Colon (tissue), 2 donors: ENCODE measurements around the gene RPS6KA1.

Experiments used
- FAIRE-seq: peaks from 2 replicates; lab custom pipeline; 2012; peaks lifted over from hg19 to GRCh38; lab: Jason Lieb, UNC
- donor health status: control.
- donor health status: control.

RPS6KA1 gene

GRCh38 chr1:26533951-26534509 lies 4.5 kb downstream of the RPS6KA1 start:
- no peak for FAIRE-seq

- no peak for FAIRE-seq
Measured at GRCh38 chr1:26535201-26535600, 5.6 kb downstream of the RPS6KA1 start.

- no peak for FAIRE-seq
Measured at GRCh38 chr1:26536081-26536480, 6.5 kb downstream of the RPS6KA1 start.

- no peak for FAIRE-seq
Measured at GRCh38 chr1:26536521-26536920, 7.0 kb downstream of the RPS6KA1 start.

- FAIRE-seq: no peak
Measured at GRCh38 chr1:26537951-26538352, 8.4 kb downstream of the RPS6KA1 start.

GRCh38 chr1:26538480-26539412 lies 9.2 kb downstream of the RPS6KA1 start:
- no peak for FAIRE-seq

- FAIRE-seq: no peak
Measured at GRCh38 chr1:26539722-26540121, 10.2 kb downstream of the RPS6KA1 start.

GRCh38 chr1:26540351-26540750 lies 10.8 kb downstream of the RPS6KA1 start:
- no peak for FAIRE-seq

GRCh38 chr1:26541431-26541815 lies 11.9 kb downstream of the RPS6KA1 start:
- FAIRE-seq: no peak

GRCh38 chr1:26541816-26542711 lies 12.5 kb downstream of the RPS6KA1 start:
- no peak for FAIRE-seq

- no peak for FAIRE-seq
Measured at GRCh38 chr1:26542771-26543451, 13.3 kb downstream of the RPS6KA1 start.

GRCh38 chr1:26543462-26543861 lies 13.9 kb downstream of the RPS6KA1 start:
- FAIRE-seq: no peak

GRCh38 chr1:26544126-26544525 lies 14.6 kb downstream of the RPS6KA1 start:
- FAIRE-seq: no peak

GRCh38 chr1:26545969-26546323 lies 16.4 kb downstream of the RPS6KA1 start:
- no peak for FAIRE-seq

- no peak for FAIRE-seq
Measured at GRCh38 chr1:26546375-26546774, 16.8 kb downstream of the RPS6KA1 start.

- no peak for FAIRE-seq
Measured at GRCh38 chr1:26546819-26547218, 17.3 kb downstream of the RPS6KA1 start.

- no peak for FAIRE-seq
Measured at GRCh38 chr1:26548841-26549240, 19.3 kb downstream of the RPS6KA1 start.

GRCh38 chr1:26550946-26551345 lies 21.4 kb downstream of the RPS6KA1 start:
- no peak for FAIRE-seq

- FAIRE-seq: no peak
Measured at GRCh38 chr1:26552720-26553119, 23.2 kb downstream of the RPS6KA1 start.

- no peak for FAIRE-seq
Measured at GRCh38 chr1:26553942-26554682, 24.6 kb downstream of the RPS6KA1 start.

GRCh38 chr1:26554781-26555180 lies 25.2 kb downstream of the RPS6KA1 start:
- FAIRE-seq: no peak
